GM23338 (cell line): ENCODE measurements around the gene ZNF418. TPM values are rescaled to one million over a fixed set of nuclear protein-coding genes. Genes with fewer than 3 reads are reported as not detected.

Experiments
- ATAC-seq: fragments of 200-7000 bp; cut with Tn5 transposase; 3 replicates; pipeline ENCODE4 v1.9.1; 2020
- DNase-seq: peaks from one replicate; pipeline ENCODE4 v3.0.0-alpha.2; 2015; ENCODE audit warnings: low spot score
- H2AFZ ChIP-seq: fragments of 200-600 bp; sonication (generic); 2 replicates; pipeline ENCODE4 v1.8.0; 2016; ENCODE audit warnings: antibody characterized with exemption, mild to moderate bottlenecking, moderate library complexity
- H3F3A ChIP-seq: fragments of 200-600 bp; sonication (generic); replicated peaks from 2 replicates; pipeline ENCODE4 v1.8.0; 2017; ENCODE audit warnings: antibody characterized with exemption, mixed run types, low read depth
- H3K27ac ChIP-seq: fragments of 200-600 bp; sonication (generic); 2 replicates; pipeline ENCODE4 v1.6.1; 2016; ENCODE audit warnings: low read depth
- H3K27me3 ChIP-seq: fragments of 200-600 bp; sonication (generic); 2 replicates; pipeline ENCODE4 v1.8.0; 2016; ENCODE audit warnings: mild to moderate bottlenecking, mixed run types, moderate library complexity; ENCODE audit not compliant: insufficient read depth
- H3K36me3 ChIP-seq: fragments of 200-600 bp; sonication (generic); 2 replicates; pipeline ENCODE4 v1.8.0; 2016; ENCODE audit warnings: mild to moderate bottlenecking; ENCODE audit not compliant: insufficient read depth
- H3K4me1 ChIP-seq: fragments of 200-600 bp; sonication (generic); 2 replicates; pipeline ENCODE4 v1.8.0; 2016; ENCODE audit warnings: mild to moderate bottlenecking, moderate library complexity; ENCODE audit not compliant: insufficient read depth
- H3K4me2 ChIP-seq: fragments of 200-600 bp; sonication (generic); 2 replicates; pipeline ENCODE4 v1.7.1; 2017; ENCODE audit warnings: mixed run types
- H3K4me3 ChIP-seq: fragments of 200-600 bp; sonication (generic); 2 replicates; pipeline ENCODE4 v1.6.1; 2016; ENCODE audit warnings: mixed run types
- H3K79me2 ChIP-seq: fragments of 200-600 bp; sonication (generic); replicated peaks from 2 replicates; pipeline ENCODE4 v1.8.0; 2017; ENCODE audit warnings: mild to moderate bottlenecking; ENCODE audit not compliant: insufficient read depth
- H3K9me2 ChIP-seq: fragments of 200-600 bp; sonication (generic); 2 replicates; pipeline ENCODE4 v1.8.0; 2017; ENCODE audit not compliant: insufficient read depth
- H4K20me1 ChIP-seq: fragments of 200-600 bp; sonication (generic); replicated peaks from 2 replicates; pipeline ENCODE4 v1.8.0; 2017; ENCODE audit warnings: mild to moderate bottlenecking; ENCODE audit not compliant: insufficient read depth
- H3K27ac Mint-ChIP-seq: 2 replicates; pipeline ENCODE4 v1.8.0; 2020; ENCODE audit warnings: inconsistent platforms, mild to moderate bottlenecking, moderate library complexity, mixed read lengths
- H3K27me3 Mint-ChIP-seq: 3 replicates; pipeline ENCODE4 v1.8.0; 2022; ENCODE audit warnings: low read depth, mild to moderate bottlenecking, moderate library complexity, mixed read lengths, inconsistent platforms; ENCODE audit not compliant: insufficient read depth, poor library complexity
- H3K36me3 Mint-ChIP-seq: 3 replicates; pipeline ENCODE4 v1.8.0; 2021; ENCODE audit warnings: low read depth, mild to moderate bottlenecking, inconsistent platforms, moderate library complexity, mixed read lengths
- H3K4me1 Mint-ChIP-seq: 3 replicates; pipeline ENCODE4 v1.8.0; 2020; ENCODE audit warnings: mild to moderate bottlenecking, inconsistent platforms, mixed read lengths
- H3K4me3 Mint-ChIP-seq: 3 replicates; pipeline ENCODE4 v1.8.0; 2021; ENCODE audit warnings: moderate library complexity, mild to moderate bottlenecking, inconsistent platforms, mixed read lengths
- H3K9me3 Mint-ChIP-seq: 3 replicates; pipeline ENCODE4 v1.8.0; 2020; ENCODE audit warnings: moderate library complexity, mild to moderate bottlenecking, inconsistent platforms, mixed read lengths
- CREB1 ChIP-seq: fragments of 250-450 bp; sonication (Bioruptor Pico); IDR thresholded peaks from 2 replicates; pipeline ENCODE4 v1.5.0; 2020; ENCODE audit warnings: low read depth, mild to moderate bottlenecking, moderate library complexity
- EZH2 ChIP-seq: fragments of 200-600 bp; sonication (generic); IDR thresholded peaks from one replicate; pipeline ENCODE4 v1.8.0; 2017; ENCODE audit warnings: antibody characterized with exemption, mild to moderate bottlenecking, low read depth; ENCODE audit not compliant: unreplicated experiment
- EZH2phosphoT487 ChIP-seq: fragments of 200-600 bp; sonication (generic); IDR thresholded peaks from one replicate; pipeline ENCODE4 v1.8.1; 2018; ENCODE audit warnings: antibody characterized with exemption; ENCODE audit not compliant: unreplicated experiment
- POLR2AphosphoS5 ChIP-seq: IDR thresholded peaks from 2 replicates; pipeline ENCODE4 v1.6.1; 2016; ENCODE audit warnings: antibody characterized with exemption, low read depth
- STAT1 ChIP-seq: IDR thresholded peaks from one replicate; pipeline ENCODE4 v1.6.1; 2016; ENCODE audit warnings: antibody characterized with exemption; ENCODE audit not compliant: unreplicated experiment
- ZNF114 ChIP-seq: fragments of 250-450 bp; sonication (Bioruptor Pico); IDR thresholded peaks from 2 replicates; pipeline ENCODE4 v1.5.0; 2020; ENCODE audit warnings: mild to moderate bottlenecking, moderate library complexity
- ZNF331 ChIP-seq: fragments of 250-450 bp; sonication (Bioruptor Pico); IDR thresholded peaks from 2 replicates; pipeline ENCODE4 v1.5.0; 2020; ENCODE audit warnings: low read depth, mild to moderate bottlenecking, moderate library complexity
- long read RNA-seq: library from polyadenylated mRNA; unstranded; transcript quantifications from one replicate; pipeline ENCODE4 v2.0.0, GENCODE V29; 2020; ENCODE audit not compliant: unreplicated experiment
- polyA plus RNA-seq: library from polyadenylated mRNA; unstranded; fragments of >200 nt; fragmentation: Nextera tagmentation; extraction: Ambion mirVana; gene quantifications from 2 replicates; pipeline ENCODE4 v1.2.1, GENCODE V29; 2016
- total RNA-seq: library from RNA; depleted of rRNA; stranded (reverse); fragments of >200 nt; shearing (Covaris generic); gene quantifications from 2 replicates; pipeline ENCODE4 v1.2.3, GENCODE V29; 2014; rRNA removed
- TF ChIP-seq, protein P1 (sequence below): IDR thresholded peaks from 2 replicates; pipeline ENCODE4 v1.6.1; 2016; ENCODE audit warnings: antibody characterized with exemption
- TF ChIP-seq, protein P2 (sequence below): fragments of 250-450 bp; sonication (Bioruptor Pico); IDR thresholded peaks from 2 replicates; pipeline ENCODE4 v1.5.0; 2020; ENCODE audit warnings: mild to moderate bottlenecking, moderate library complexity

Gene ZNF418
- total RNA-seq: 13.4 and 14.4 TPM in 2 replicates
- 7.3 and 11.1 TPM in 2 replicates for polyA plus RNA-seq
- long read RNA-seq, partial matches to known transcripts: 0 of 2 reads
- long read RNA-seq, other reads (novel, unspliced or antisense): 2 of 2 reads

DNA sequence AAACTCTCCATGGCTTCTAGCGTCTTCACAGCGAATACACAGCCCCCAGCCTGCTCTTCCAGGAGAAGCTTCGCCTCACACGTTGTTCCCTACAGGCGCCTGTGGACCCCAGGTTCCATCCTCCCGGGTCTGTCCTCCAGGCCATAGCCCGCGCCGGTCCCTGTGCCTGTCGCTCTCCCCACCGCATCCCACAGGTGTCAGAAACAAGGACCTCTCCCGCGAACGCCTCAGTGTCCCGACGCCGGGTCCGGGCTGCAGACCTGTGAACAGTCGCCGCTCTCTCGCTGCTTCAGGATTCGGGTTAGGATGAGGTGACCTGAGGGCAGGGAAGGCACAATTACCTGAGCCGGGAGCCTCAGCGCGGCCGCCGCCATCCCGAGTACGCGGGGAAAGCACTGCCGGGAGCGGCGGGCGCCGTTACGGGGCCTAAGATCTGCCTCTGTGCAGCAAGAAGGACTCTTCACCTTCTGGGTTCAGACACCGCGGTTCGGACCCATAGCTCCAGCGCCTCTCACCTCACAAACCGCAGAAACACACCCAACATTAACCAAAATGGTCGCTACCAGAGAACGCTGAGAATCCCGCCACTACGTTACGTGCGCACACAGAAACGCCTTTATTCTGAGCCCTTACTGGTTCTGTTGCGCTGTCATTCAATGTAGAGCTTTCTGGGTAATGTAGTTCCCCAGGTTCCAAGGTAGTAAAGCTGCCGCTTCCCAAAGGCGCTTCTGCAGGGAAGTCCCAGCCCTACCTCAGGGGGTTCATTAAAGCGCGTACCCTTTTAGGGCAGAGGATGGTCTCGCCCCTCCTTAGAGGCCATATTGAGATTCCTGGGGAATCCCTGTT is at the start of gene ZNF418:
ZNF418 (minus strand) TSS at position 583 of the 846 bp plus-strand sequence. CDS start 1,580 bp downstream, outside the sequence.
- Mint-ChIP-seq H3K4me3 (peak within 1 kb of the TSS; percentile 99), H3K4me1 (peaks cover 13% of the 10 kb centered on the region), H3K9me3 (peaks cover 30% of the 10 kb centered on the region), H3K36me3 (peaks cover 71% of the 10 kb centered on the region), H3K27me3 (peaks cover 9% of the 10 kb centered on the region), H3K27ac (peak within 1 kb of the TSS; percentile 98)
- DNase-seq (peak; percentile 98), ATAC-seq (peak; percentile 99)
- no peak within 1 kb of the TSS; the same call in 1 of the 2 replicates for H2AFZ ChIP-seq
- no peaks in the 10 kb centered on the region; the same call in 1 of the 2 replicates for H4K20me1 ChIP-seq
- peak within 1 kb of the TSS; percentile 92 for H3K4me2 ChIP-seq
- H3K36me3 ChIP-seq: peaks cover 20% of the 10 kb centered on the region
- peak within 1 kb of the TSS; percentile 79 for H3K27ac ChIP-seq
- peak within 1 kb of the TSS; percentile 73 for H3K4me3 ChIP-seq
- H3F3A ChIP-seq: 0 out of 2 replicates have a peak, but pooled peaks cover 4% of the 10 kb centered on the region
- H3K4me1 ChIP-seq: peaks cover 5% of the 10 kb centered on the region; the same call in 1 of the 2 replicates
- H3K9me2 ChIP-seq: no peaks in the 10 kb centered on the region
- TF ChIP-seq, protein P1, sequence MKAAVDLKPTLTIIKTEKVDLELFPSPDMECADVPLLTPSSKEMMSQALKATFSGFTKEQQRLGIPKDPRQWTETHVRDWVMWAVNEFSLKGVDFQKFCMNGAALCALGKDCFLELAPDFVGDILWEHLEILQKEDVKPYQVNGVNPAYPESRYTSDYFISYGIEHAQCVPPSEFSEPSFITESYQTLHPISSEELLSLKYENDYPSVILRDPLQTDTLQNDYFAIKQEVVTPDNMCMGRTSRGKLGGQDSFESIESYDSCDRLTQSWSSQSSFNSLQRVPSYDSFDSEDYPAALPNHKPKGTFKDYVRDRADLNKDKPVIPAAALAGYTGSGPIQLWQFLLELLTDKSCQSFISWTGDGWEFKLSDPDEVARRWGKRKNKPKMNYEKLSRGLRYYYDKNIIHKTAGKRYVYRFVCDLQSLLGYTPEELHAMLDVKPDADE: peak; percentile 94
- TF ChIP-seq POLR2AphosphoS5: peak; percentile 87
- TF ChIP-seq STAT1: no peak
- TF ChIP-seq CREB1: peak; percentile 91
- TF ChIP-seq EZH2: no peak
- no peak for TF ChIP-seq EZH2phosphoT487
- H3K27me3 ChIP-seq: no peaks in the 10 kb centered on the region
- peaks cover 53% of the 10 kb centered on the region for H3K79me2 ChIP-seq

DNA sequence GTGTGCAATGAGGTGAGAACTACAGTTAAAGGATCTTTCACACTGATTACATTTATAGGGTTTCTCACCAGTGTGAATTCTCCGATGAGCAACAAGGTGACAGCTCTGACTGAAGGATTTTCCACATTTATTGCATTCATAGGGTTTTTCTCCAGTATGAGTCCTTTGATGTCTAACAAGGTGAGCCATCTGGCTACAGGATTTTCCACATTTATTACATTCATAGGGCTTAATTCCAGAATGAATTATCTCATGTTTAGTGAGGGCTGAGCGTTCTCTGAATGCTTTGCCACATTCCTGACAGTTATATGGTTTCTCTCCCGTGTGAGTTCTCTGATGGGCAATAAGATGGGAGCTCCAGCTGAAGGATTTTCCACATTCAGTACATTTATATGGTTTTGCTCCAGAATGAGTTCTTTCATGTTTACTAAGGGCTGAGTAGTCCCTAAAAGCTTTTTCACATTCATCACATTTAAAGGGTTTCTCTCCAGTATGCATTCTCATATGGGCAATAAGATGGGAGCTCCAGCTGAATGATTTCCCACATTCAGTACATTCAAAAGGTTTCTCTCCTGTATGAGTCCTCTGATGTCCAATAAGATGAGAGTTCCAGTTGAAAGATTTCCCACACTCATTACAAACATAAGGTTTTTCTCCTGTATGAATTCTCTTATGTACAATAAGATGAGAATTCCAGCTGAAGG is 43.5 kb upstream of the ZNF418 start:
- H3K27ac ChIP-seq: no peak overlapping the region
- H4K20me1 ChIP-seq: no peaks in the 10 kb centered on the region
- H3K79me2 ChIP-seq: no peaks in the 10 kb centered on the region
- no peaks in the 10 kb centered on the region; the same call in 1 of the 2 replicates for H3F3A ChIP-seq
- ATAC-seq (no peak), DNase-seq (peak; percentile 16)
- Mint-ChIP-seq H3K27me3 (no peaks in the 10 kb centered on the region), H3K4me3 (no peak overlapping the region), H3K36me3 (peaks cover 99% of the 10 kb centered on the region), H3K4me1 (no peaks in the 10 kb centered on the region), H3K27ac (no peak overlapping the region), H3K9me3 (peaks cover 100% of the 10 kb centered on the region)
- H3K4me1 ChIP-seq: no peaks in the 10 kb centered on the region
- H2AFZ ChIP-seq: no peak overlapping the region
- peak overlapping the region; percentile 3; the same call in 1 of the 2 replicates for H3K4me3 ChIP-seq
- no peak for TF ChIP-seq ZNF114 (CRISPR knock-in tag)
- TF ChIP-seq POLR2AphosphoS5: no peak
- no peak for TF ChIP-seq ZNF331
- TF ChIP-seq, protein P2, sequence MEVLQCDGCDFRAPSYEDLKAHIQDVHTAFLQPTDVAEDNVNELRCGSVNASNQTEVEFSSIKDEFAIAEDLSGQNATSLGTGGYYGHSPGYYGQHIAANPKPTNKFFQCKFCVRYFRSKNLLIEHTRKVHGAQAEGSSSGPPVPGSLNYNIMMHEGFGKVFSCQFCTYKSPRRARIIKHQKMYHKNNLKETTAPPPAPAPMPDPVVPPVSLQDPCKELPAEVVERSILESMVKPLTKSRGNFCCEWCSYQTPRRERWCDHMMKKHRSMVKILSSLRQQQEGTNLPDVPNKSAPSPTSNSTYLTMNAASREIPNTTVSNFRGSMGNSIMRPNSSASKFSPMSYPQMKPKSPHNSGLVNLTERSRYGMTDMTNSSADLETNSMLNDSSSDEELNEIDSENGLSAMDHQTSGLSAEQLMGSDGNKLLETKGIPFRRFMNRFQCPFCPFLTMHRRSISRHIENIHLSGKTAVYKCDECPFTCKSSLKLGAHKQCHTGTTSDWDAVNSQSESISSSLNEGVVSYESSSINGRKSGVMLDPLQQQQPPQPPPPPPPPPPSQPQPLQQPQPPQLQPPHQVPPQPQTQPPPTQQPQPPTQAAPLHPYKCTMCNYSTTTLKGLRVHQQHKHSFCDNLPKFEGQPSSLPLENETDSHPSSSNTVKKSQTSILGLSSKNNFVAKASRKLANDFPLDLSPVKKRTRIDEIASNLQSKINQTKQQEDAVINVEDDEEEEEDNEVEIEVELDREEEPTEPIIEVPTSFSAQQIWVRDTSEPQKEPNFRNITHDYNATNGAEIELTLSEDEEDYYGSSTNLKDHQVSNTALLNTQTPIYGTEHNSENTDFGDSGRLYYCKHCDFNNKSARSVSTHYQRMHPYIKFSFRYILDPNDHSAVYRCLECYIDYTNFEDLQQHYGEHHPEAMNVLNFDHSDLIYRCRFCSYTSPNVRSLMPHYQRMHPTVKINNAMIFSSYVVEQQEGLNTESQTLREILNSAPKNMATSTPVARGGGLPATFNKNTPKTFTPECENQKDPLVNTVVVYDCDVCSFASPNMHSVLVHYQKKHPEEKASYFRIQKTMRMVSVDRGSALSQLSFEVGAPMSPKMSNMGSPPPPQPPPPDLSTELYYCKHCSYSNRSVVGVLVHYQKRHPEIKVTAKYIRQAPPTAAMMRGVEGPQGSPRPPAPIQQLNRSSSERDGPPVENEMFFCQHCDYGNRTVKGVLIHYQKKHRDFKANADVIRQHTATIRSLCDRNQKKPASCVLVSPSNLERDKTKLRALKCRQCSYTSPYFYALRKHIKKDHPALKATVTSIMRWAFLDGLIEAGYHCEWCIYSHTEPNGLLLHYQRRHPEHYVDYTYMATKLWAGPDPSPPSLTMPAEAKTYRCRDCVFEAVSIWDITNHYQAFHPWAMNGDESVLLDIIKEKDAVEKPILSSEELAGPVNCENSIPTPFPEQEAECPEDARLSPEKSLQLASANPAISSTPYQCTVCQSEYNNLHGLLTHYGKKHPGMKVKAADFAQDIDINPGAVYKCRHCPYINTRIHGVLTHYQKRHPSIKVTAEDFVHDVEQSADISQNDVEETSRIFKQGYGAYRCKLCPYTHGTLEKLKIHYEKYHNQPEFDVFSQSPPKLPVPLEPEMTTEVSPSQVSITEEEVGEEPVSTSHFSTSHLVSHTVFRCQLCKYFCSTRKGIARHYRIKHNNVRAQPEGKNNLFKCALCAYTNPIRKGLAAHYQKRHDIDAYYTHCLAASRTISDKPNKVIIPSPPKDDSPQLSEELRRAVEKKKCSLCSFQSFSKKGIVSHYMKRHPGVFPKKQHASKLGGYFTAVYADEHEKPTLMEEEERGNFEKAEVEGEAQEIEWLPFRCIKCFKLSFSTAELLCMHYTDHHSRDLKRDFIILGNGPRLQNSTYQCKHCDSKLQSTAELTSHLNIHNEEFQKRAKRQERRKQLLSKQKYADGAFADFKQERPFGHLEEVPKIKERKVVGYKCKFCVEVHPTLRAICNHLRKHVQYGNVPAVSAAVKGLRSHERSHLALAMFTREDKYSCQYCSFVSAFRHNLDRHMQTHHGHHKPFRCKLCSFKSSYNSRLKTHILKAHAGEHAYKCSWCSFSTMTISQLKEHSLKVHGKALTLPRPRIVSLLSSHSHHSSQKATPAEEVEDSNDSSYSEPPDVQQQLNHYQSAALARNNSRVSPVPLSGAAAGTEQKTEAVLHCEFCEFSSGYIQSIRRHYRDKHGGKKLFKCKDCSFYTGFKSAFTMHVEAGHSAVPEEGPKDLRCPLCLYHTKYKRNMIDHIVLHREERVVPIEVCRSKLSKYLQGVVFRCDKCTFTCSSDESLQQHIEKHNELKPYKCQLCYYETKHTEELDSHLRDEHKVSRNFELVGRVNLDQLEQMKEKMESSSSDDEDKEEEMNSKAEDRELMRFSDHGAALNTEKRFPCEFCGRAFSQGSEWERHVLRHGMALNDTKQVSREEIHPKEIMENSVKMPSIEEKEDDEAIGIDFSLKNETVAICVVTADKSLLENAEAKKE (CRISPR knock-in tag): no peak
- no peaks in the 10 kb centered on the region for H3K27me3 ChIP-seq
- H3K9me2 ChIP-seq: 0 out of 2 replicates have a peak, but pooled peaks cover 6% of the 10 kb centered on the region
- H3K36me3 ChIP-seq: peaks cover 75% of the 10 kb centered on the region
- H3K4me2 ChIP-seq: no peak overlapping the region
